K562 (cell line): Measurements from ENCODE around the gene STXBP6.

Experiments
- BRF1 ChIP-seq: IDR thresholded peaks from 3 replicates; pipeline ENCODE4 v1.6.1; 2011; ENCODE audit warnings: borderline replicate concordance, mild to moderate bottlenecking; ENCODE audit not compliant: insufficient read length; ENCODE audit errors: extremely low read depth
- CHD4 ChIP-seq: fragments of 200-600 bp; sonication (generic); IDR thresholded peaks from 3 replicates; pipeline ENCODE4 v1.6.1; 2012; ENCODE audit warnings: low read depth, mild to moderate bottlenecking, mixed read lengths, low read length, inconsistent platforms; ENCODE audit not compliant: insufficient read depth, insufficient replicate concordance, poor library complexity, severe bottlenecking
- CREB3 ChIP-seq: fragments of 450-650 bp; conservative IDR thresholded peaks from 2 replicates; pipeline ENCODE4 v1.6.1; 2016; ENCODE audit warnings: missing genetic modification characterization, low read depth, mild to moderate bottlenecking, missing compliant biosample characterization, moderate library complexity
- CTCF ChIP-seq, 3 experiments: IDR thresholded peaks in 2 of 3; conservative IDR thresholded peaks in 1 of 3; 2 replicates each; pipeline ENCODE4 v1.5.1; 2011 to 2012; ENCODE audit warnings: low read length in 3 of 3, mild to moderate bottlenecking in 3 of 3, control low read depth in 2 of 3, improper control_type of control experiment in 1 of 3, inconsistent platforms in 1 of 3, low read depth in 1 of 3, mixed read lengths in 1 of 3, moderate library complexity in 1 of 3; ENCODE audit not compliant: insufficient read depth in 2 of 3
- EP400 ChIP-seq: fragments of 450-650 bp; IDR thresholded peaks from 2 replicates; pipeline ENCODE4 v1.6.1; 2017; ENCODE audit warnings: antibody characterized with exemption, mild to moderate bottlenecking, moderate library complexity
- HDAC2 ChIP-seq: fragments of 450-650 bp; IDR thresholded peaks from 2 replicates; pipeline ENCODE4 v1.6.1; 2016; ENCODE audit warnings: mild to moderate bottlenecking
- NFXL1 ChIP-seq: fragments of 450-650 bp; formaldehyde crosslinking; IDR thresholded peaks from 2 replicates; pipeline ENCODE4 v1.4.0; 2021; ENCODE audit warnings: mild to moderate bottlenecking
- TEAD1 ChIP-seq, 2 experiments: fragments of 450-650 bp in 1 of 2; sonication (generic) in 1 of 2; formaldehyde crosslinking; IDR thresholded peaks; 2 replicates each; pipeline versions ENCODE4 v1.4.0 to v1.8.0; 2020 to 2022; ENCODE audit warnings: mild to moderate bottlenecking in 2 of 2, missing genetic modification reagents in 1 of 2
- XRCC3 ChIP-seq: fragments of 450-650 bp; IDR thresholded peaks from 2 replicates; pipeline ENCODE4 v1.6.1; 2017; ENCODE audit warnings: mild to moderate bottlenecking, moderate library complexity
- ZBTB1 ChIP-seq: sonication (generic); formaldehyde crosslinking; IDR thresholded peaks from 2 replicates; pipeline ENCODE4 v1.8.1; 2023; ENCODE audit warnings: missing genetic modification reagents, low read depth, mild to moderate bottlenecking, borderline replicate concordance
- ZNF445 ChIP-seq: fragments of 250-450 bp; sonication (Bioruptor Pico); IDR thresholded peaks from 2 replicates; pipeline ENCODE4 v1.4.0; 2020; ENCODE audit warnings: low read depth, mild to moderate bottlenecking, moderate library complexity

GRCh38 chr14:25003537-25003936, 46.4 kb downstream of the STXBP6 start:
- no peak for TF ChIP-seq CTCF (IDR thresholded peaks at IDR 0.05 in 2 of 3, conservative IDR thresholded peaks at IDR 0.05 in 1 of 3; ENCODE audit: insufficient read depth in 2 of 3, low read depth in 1 of 3, low read length in 3 of 3)
- no peak for TF ChIP-seq NFXL1 (CRISPR knock-in tag)
- TF ChIP-seq ZBTB1 (CRISPR knock-in tag) = no peak
- no peak for TF ChIP-seq EP400
- no peak for TF ChIP-seq HDAC2
- TF ChIP-seq BRF1 = no peak
- no peak for TF ChIP-seq XRCC3
- no peak for TF ChIP-seq CHD4
- no peak for TF ChIP-seq CREB3 (tag)
- no peak for TF ChIP-seq ZNF445
- no peak for TF ChIP-seq TEAD1 (CRISPR knock-in tag; IDR thresholded peaks at IDR 0.05)
